Ovary (tissue), 3 donors: ENCODE measurements around the gene KCNIP1.

Experiments
- POLR2A ChIP-seq: fragments of 450-650 bp; IDR thresholded peaks from one replicate; pipeline ENCODE4 v1.6.1; 2017; ENCODE audit warnings: antibody characterized with exemption, mild to moderate bottlenecking, moderate library complexity
- TF ChIP-seq, protein P1 (sequence below), 3 donors: fragments of 450-650 bp in 2 of 3; fragments of 200-600 bp in 1 of 3; IDR thresholded peaks; one replicate each; pipeline versions ENCODE4 v1.5.1 to v1.8.0; 2016 to 2022; ENCODE audit warnings: antibody characterized with exemption in 3 of 3, mild to moderate bottlenecking in 1 of 3
- donor health status: DM: no; HTN: no; CAD: no.

- TF ChIP-seq, protein P1, sequence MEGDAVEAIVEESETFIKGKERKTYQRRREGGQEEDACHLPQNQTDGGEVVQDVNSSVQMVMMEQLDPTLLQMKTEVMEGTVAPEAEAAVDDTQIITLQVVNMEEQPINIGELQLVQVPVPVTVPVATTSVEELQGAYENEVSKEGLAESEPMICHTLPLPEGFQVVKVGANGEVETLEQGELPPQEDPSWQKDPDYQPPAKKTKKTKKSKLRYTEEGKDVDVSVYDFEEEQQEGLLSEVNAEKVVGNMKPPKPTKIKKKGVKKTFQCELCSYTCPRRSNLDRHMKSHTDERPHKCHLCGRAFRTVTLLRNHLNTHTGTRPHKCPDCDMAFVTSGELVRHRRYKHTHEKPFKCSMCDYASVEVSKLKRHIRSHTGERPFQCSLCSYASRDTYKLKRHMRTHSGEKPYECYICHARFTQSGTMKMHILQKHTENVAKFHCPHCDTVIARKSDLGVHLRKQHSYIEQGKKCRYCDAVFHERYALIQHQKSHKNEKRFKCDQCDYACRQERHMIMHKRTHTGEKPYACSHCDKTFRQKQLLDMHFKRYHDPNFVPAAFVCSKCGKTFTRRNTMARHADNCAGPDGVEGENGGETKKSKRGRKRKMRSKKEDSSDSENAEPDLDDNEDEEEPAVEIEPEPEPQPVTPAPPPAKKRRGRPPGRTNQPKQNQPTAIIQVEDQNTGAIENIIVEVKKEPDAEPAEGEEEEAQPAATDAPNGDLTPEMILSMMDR (IDR thresholded peaks at IDR 0.05) = no peak
- no peak for TF ChIP-seq POLR2A
Measured at GRCh38 chr5:170597109-170597751, 93.4 kb downstream of the KCNIP1 start.
